ENCODE data around the gene CFAP46.
"Not testable (repeated sequence)": the region's sequence is repeated elsewhere in the genome, so short reads cannot be mapped to it uniquely, and the experiment has no call there.

CFAP46 gene

DNA sequence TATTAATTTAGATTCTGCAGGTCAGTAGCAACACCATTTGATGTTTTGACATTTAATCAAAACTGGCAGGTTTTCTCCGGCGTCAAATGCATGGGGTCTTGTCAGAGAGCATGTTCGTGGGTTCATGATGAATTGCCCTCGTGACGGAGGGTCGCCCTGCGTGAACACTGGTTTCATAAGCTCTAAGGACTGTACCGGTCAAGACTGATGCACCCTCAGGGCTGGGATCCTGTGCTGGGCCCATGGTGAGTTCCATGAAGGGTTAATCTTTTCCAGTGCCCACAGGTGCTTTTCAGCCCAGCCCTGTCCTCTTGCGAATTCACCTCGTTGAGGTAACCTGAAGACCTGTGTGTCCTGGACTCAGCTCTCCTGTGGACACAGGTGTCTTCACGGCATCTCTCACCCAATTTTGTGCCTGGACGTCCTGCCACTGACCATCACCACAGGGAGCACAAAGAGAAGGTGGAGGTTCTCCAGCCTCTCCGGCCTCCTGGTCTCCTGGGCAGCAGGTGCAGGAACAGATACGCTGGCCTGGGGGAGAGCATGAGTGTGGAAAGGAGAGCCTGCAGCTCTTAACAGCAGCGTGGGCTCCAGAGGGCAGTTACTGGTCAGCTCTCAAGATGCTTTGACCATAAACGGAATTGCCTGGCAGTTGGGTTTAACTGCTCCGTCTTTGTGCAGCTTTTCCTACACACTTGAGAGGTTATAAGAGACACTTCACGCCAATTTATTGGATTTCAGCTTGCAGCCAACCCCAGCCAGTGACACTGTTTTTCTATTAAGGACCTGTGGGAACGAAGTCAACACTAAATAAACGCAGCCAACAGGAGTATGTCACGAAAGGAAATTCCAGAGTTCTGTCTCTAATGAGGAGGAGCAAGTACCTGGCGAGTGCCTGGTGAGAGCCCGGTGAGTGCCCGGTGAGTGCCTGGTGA, 37.4 kb upstream of the CFAP46 start:
- DNase-seq: no peak

DNA sequence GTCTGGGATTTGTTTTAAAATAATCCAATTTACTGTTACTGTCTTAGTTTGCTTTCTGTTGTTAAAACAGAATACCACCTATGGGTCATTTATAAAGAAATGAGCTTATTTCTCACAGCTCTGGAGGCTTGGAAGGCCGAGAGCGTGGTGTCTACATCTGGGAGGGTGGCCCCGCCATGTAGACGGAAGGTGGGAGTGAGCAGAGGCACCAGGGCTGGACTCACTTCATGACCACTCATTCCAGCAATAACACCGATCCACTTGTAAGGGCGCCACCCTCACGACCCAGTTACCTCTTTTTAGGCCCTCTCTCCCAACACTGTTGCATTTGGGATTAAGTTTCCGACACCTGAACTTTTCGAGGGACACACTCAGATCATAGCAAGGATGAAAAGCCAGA, 36.2 kb upstream of the CFAP46 start:
- no peak for DNase-seq

DNA sequence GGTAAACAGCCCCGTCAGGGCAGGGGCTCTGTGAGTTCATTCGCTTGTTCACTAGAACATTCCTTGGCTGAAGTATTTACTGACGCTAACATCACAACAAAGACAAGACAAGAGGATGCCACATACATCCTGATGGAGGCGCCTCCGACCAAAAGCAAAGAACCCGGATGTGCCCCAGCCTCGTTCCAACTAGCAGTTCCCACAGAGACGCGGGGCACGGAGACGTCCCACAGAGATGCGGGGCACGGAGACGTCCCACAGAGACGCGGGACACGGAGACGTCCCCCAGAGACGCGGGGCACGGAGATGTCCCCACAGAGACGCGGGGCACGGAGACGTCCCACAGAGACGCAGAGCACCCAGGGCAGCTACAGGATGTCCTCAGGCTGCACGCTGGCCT, 35.4 kb upstream of the CFAP46 start:
- no peak for DNase-seq

DNA sequence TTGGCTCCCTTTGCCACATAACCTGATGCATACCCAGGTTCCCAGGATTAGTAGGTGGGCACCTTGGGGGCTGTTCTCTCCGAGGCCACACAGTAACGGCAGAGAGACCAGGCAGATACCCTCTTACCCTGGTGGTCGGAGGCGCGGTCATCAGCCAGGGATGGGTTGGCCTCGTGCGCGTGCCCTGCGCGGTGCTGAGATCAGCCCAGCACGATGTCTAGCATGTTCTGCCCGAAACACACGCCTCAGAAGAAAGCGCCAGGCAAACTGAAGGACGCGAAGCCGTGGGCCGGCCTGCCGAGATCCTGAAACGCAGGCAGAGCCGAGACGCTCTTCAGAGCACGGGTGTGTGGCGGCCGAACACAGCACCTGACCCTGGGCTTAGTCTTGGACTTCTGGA, 34.7 kb upstream of the CFAP46 start:
- no peak for DNase-seq

DNA sequence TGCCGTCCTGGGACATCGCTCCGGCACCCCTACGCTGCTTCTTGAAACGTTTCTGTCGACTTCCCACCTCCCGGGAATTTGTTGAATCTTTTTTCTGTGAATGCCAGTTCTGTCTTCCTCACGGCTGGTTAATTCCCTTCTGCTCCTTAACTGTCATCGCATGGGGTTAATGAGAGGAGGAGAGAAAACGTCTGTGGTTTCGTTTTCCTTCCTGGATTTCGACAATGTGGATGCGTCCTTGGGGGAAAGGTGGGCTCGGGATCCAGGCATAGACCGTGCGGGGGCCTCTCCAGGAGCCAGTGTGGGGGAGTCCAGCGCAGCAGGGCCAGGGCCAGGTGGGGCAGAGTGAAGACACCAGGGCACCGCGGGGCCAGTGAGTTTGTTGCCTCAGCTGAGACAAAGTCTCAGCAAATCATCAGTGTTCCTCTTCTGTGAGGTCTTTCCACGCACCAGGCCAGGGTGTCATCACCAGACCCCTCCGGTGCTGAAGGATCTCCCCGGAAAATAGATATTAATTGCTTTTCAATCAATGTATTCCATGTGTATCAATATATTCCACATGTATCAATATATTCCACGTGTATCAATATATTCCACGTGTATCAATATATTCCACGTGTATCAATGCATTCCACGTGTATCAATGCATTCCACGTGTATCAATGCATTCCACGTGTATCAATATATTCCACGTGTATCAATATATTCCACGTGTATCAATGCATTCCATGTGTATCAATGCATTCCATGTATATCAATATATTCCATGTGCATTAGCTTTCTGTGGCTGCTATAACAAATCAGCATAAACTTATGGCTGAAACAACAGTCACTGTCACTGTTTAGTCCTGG, 33.7 kb upstream of the CFAP46 start:
- no peak for DNase-seq

DNA sequence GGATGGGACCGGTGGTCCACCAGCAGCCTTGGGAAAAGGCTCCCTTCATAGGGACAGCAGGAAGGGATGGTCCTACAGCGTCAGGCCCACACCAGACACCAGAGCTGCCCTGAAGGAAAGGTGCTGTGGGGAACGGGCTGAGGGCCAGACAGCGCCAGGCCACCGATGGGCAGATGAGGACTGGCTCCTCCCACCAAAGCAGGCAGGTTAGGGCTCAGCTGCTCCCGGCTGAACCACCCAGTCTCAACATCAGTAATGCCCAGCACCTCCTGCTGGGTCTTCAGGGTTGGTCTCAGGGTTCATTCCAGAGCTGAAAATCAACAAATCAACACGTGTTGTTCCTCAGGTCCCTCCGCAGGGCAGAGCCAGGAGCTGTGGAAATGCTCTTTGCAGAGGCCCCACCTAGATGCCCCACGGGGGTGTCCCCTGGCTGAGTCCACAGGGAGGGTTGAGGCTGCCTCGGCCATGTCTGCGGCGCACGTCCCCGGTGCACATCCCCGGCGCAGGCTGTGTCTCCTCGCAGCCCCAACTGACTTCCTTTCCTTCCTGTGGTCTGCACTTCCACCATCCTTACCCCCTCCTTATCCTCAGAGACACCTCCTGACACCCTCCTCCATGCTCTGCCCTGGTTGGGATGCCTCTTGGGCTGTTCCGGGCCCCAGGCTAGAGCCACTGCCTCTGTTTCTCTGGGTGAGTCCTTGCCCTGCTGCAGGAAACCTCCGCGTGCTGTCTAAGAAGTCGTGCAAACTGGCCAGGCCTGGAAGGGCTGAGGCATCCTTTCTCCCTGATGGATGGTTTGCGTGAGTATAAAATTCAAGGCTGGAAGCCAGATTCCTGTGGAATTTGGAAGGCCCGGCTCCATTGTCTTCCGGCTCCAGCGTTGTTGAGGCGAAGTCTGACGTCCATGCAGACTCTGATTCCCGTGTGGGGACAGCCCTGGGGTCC, 32.8 kb upstream of the CFAP46 start:
- DNase-seq: no peak

DNA sequence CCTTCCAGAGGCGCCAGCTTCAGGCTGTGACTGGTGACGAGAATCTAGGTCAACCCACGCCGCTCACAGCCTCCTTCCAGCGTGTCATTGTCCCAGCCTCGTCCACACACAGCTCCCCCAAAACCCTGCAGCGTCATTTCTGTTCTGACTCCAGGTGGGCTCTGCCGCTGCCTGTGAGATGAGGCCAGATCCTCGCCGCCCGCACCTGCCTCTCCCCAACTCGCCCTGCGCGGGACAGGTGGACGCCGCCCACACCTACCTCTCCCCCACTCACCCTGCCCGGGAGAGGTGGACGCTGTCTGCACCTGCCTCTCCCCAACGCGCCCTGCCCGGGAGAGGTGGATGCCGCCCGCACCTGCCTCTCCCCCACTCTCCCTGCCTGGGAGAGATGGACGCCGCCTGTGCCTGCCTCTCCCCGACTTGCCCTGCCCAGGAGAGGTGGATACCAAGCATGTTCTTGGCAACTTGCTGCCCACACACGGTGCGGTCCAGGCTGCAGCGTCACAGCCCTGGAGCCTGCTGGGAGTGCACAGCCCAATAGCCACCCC, 32.0 kb upstream of the CFAP46 start:
- no peak for DNase-seq

DNA sequence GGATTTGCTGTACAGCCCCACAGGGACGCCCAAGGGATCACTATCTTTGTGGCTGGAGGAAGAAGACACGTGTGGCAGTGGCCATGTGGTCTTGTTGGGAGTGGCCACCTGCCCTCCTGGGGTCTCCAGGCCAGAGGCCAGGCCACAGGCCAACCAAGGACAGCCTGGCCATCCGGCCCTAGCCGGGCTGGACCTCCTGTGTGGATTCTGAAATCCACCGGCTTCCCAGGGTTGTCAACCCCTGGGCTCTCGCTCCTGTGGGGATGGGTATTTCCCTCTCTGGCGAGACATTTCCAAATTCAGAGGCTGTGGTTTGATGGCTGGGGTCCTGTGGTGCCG, 31.5 kb upstream of the CFAP46 start:
- no peak for DNase-seq

DNA sequence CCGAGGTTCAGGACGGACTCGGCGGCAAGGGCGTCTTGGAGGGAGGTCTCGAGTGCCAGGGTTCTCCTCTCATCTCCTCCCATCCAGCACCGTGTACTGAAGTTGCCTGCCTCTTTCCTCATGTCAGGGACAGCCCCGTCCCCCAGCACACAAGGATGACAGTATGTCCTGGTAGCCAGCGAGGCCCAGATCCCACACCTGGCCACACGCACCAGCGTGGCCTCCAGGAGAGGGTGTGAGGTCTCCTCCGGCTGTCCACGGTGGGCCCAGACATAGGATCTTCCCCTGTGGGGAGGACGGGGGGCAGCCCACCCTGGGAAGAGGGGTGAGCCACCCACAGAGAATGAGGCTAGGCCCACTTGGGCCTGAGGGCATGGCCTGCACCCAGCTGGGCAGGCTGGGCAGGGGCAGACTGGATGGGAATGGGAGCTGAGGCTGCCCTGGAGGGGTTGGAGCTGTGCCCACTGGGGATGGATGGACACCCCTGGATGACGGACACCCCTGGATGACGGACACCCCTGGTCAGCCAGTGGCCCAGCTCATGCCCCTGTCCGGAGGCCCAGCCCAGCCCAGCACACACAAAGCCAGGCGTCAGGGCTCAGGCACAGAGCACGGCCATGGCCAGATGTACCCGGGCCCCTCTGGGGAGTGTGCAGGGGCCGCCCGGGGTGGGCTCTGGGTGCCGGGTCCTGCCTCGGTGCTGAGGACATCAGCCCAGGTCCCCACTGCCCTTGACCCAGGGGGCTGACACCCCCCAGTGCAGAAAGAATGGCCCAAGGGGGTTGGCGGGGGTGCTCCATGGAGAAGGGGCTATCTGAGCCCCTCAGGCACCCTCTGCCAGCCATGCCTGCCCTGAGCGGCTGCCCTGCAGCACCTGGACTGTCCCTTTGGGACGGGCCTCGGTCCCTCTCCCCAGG, 30.9 kb upstream of the CFAP46 start:
- DNase-seq: no peak

DNA sequence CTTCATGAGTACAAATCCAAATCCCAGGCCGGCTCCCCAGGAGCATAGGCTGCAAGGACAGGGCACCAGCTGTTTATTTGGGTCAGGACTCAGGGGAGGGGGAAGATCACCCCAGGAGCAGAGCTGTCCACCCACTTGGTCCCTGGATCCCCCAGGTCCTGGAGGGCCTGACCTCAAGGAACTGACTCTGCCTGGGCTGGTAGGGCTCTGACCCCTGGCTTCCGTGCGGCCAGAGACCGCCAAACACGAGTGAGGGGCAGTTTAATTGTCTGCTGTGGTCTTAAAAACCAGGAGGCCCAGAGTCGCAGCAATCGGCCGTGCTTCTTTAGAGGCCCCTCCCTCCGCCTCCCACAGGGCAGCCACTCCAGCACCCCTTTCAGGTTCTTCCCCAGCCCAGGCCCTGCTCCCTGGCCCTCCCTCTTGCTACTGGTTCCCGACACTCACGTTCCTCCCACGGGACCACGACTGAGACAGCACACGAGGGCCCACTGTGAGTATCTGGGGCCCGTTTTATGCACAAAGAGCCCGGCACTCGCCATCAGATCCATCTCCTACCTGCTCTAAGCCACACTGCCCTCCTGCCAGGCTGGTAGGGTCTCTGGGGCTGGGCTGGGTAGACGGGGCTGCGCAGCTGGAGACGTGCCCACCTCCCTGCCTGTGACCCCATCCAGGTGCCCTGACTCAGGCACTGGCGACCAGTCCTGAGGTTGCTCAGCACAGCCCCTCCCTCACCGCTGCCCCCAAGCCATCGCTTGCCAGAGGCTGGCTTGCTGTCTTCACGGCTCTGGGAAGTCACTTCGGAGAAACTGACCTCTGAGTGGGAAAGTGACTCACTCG, 30.0 kb upstream of the CFAP46 start:
- DNase-seq: no peak

DNA sequence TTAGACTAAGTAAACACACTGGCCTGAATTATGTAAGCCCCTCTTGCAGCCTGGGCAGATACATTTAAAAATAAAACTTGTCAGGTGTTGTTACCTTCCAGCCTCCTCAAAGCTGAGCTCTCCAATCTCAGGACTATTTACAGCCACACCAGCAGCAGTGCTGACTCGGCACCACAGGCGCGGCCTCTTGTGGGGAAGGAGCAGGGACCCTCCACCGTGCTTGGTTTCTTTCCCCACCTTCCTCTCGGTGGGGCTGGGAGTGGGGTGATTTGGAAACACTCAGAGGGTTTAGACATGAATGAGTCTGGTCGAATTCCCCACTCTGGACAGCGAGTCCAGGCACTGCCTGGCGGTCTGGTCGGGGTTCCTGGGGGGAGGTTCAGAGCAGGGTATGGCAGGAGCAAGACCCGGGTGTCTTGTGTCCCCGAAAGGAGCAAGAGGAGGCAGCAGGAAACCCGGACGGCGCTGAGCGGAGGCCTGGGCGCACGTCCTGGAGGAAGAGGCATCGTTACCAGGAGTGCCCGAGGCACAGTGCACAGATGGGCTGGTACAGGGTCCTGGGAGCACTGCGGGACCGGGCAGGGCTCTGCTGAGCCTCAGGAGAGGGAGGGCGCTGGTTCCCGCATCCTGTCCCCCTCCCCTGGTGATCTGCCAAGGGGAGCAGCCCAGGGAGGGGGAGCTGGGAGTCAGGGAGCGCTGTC, 29.2 kb upstream of the CFAP46 start:
- no peak for DNase-seq

DNA sequence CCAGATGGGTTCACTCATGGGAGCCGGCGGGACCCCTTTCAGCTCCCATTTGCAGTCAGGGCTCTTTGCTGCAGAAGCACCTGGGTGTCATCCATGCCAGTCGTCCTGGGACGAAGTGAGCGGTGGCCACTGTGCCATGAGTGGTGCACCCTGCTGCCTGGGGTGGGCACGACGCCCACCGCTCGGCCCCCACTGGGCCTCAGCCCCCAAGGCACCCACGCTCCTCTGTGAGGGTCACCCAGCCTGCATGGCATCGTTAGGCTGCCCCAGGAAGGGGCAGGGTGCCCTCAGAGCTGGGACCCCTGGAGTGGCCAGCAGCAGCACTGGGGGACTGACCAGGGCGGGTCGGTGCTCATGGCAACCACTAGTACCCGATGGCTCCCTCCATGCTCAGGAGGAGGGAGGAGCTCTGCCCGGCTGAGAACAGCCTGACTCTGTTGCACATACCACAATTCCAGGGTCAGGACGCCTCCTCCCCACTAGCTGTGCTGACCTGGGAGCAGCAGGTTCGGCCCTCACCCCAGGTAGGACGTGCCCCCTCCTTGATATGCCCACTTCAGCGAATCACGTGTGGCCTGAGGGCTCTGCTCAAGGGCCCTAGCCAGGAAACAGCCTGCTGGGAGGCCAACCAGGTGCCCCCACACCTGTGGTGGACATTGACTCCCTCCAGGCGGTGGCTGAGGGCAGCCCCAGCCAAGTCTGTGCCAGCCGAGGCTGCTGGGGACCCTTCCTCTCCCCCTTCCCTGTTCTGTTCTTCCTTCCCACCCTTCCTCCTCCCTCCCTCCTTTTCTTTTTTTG, 28.5 kb upstream of the CFAP46 start:
- DNase-seq: no peak

DNA sequence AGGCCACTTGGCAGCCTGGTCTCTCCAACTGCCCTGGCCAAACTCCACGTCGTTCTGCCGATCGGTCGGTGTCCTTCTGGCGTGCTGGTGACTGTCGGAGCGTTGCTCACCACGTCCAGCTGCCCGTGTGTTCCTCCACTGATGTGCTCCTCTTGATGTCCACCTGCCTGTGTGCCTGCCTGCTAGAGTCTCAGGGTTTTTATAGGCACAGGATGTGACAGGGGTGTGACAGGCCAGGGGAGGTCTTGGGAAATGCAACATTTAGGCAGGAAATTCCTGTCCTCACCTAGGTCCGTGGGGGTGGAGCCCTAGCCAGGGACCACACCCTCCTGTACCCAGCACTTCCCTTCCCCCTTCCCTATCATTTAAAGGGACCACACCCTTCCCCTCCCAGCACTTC, 25.2 kb upstream of the CFAP46 start:
- no peak for DNase-seq

DNA sequence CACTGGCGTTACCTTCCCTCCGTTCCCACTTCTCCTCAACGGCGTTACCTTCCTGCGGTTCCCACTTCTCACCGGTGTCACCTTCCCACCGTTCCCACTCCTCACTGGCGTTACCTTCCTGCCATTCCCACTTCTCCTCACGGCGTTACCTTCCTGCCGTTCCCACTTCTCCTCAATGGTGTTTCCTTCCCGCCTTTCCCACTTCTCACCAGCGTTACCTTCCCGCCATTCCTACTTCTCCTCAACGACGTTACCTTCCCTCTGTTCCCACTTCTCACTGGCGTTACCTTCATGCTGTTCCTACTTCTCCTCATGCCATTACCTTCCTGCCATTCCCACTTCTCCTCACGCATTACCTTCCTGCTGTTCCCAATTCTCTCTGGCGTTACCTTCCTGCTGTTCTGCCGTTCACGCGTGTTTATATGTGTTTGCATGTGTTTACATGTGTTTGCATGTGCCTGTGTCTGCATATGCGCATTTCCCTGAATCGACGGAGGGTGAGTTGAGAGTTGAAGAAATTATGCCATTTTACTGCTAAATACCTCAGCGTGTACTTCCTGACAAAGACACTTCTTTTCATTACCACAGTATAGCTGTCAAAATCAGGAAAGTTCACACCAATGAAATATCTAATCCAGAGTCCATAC, 23.2 kb upstream of the CFAP46 start:
- no peak for DNase-seq

DNA sequence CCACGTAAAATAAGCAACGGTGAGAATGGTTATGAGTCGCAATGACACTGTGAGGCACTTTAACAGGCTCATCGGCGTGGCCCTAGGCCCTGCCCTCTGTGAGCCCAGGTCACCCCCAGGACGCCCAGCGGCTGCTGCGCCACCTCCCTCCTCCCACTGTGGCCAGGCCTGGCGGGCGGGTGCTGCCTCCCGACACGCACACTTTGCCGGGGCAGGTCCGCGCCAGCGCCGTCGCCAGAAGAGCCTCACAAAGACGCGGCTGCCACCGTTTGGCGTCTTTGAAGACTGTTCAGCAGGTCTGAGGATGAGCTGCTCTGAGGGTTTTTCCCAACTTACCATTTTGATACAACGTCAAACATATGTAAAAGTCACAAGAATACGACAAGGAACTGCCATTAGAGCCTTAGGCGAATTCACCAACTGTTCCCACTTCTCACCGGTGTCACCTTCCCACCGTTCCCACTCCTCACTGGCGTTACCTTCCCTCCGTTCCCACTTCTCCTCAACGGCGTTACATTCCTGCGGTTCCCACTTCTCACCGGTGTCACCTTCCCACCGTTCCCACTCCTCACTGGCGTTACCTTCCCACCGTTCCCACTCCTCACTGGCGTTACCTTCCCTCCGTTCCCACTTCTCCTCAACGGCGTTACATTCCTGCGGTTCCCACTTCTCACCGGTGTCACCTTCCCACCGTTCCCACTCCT, 22.5 kb upstream of the CFAP46 start:
- DNase-seq: not testable (repeated sequence)

DNA sequence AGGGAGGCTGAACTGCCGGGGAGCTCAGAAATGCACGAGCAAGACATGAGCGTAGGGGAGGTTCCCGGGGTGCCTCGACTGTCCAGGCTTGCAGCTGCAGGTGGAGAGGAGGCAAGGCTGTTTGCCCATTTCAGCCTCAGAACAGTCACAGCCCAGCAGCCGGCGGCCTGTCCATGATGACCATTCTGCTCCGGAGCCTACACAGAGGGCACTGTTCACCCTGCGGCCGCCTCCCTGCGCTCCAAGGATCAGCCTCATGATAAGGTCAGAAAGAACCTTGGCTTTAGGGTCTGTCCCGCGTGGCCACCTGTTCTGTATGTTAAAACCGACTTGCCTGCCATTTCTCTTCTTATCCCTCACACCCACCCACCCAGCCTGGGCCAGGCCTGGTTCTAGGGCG, 21.9 kb upstream of the CFAP46 start:
- no peak for DNase-seq

DNA sequence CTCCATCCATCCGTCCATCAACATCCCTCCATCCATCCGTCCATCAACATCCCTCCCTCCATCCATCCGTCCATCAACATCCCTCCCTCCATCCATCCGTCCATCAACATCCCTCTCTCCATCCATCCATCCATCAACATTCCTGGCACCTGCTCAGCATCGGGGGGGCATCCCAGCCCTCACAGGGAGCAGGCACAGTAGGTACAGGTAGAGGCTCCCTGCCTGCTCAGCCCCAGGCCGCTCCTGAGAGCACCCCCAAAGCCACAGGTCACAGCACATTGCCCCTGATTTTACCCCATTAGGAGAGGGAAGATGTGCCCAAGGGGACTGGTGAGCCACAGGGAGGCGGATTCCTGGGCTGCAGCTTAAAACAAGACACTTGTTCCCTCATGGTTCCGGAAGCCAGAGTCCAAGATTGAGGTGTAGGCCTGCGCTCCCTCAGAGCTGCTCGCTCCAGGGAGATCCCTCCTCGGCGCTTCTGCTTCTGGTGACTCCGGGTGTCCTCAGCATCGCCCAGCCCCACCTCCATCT, 21.1 kb upstream of the CFAP46 start:
- DNase-seq: no peak
